ENCODE results near the gene FILIP1L.

DNA sequence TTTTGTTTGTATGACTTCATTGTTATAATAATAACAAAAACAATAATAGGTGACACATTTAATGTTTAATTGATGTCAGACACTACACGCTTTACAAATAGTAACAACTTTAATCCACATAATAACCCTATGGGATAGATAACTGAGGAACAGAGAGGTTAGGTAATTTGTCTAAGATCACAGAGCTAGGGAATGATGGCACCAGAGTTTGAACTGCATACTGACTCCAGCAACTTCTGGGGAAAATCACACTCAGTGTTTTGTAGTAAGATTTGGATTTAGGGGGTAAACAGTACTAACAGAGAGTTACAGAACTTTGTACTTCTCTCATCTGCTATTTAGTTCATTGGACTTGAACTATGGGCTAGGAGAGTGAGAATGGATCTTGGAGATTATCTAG is 230.6 kb downstream of the FILIP1L start:
- TF ChIP-seq, protein P1, sequence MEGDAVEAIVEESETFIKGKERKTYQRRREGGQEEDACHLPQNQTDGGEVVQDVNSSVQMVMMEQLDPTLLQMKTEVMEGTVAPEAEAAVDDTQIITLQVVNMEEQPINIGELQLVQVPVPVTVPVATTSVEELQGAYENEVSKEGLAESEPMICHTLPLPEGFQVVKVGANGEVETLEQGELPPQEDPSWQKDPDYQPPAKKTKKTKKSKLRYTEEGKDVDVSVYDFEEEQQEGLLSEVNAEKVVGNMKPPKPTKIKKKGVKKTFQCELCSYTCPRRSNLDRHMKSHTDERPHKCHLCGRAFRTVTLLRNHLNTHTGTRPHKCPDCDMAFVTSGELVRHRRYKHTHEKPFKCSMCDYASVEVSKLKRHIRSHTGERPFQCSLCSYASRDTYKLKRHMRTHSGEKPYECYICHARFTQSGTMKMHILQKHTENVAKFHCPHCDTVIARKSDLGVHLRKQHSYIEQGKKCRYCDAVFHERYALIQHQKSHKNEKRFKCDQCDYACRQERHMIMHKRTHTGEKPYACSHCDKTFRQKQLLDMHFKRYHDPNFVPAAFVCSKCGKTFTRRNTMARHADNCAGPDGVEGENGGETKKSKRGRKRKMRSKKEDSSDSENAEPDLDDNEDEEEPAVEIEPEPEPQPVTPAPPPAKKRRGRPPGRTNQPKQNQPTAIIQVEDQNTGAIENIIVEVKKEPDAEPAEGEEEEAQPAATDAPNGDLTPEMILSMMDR (conservative IDR thresholded peaks at IDR 0.05; ENCODE audit: low read depth, low read length): no peak
- TF ChIP-seq EZH2 (IDR thresholded peaks at IDR 0.05; ENCODE audit: borderline replicate concordance, low read depth, low read length, poor library complexity, severe bottlenecking): no peak
